Measurements from ENCODE around the gene SRPRB.

SRPRB gene, protein sequence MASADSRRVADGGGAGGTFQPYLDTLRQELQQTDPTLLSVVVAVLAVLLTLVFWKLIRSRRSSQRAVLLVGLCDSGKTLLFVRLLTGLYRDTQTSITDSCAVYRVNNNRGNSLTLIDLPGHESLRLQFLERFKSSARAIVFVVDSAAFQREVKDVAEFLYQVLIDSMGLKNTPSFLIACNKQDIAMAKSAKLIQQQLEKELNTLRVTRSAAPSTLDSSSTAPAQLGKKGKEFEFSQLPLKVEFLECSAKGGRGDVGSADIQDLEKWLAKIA

DNA sequence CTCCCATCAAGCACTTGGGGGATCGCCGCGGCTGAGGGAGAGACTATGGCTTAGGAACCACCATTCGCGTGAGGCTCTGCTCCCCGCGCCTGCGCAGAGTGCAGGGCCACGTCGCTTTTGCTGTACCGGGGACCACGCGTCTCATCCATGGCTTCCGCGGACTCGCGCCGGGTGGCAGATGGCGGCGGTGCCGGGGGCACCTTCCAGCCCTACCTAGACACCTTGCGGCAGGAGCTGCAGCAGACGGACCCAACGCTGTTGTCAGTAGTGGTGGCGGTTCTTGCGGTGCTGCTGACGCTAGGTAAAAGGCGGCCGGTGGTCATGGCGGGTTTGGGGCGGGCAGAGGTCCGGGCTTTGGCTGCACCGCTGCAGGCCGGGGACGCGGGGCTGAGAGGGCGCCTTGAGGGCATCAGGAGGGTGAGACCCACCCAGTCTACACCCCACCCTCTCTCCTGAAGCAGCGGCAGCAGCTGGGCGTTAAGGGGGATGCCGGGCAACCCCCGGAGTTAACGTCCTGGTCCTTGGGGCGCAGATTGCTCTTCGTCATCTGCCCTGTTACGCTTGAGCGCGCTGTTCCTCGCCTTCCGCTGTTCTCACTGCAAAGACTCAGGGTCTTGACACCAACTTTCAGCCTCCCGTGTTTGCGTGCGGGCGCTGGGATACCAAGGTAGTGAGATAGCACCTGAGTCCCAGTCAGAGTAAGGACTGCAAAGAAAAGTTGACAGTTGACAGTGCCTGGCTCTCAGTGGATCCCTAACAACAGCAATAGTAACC lies at the start of gene SRPRB:
Gene SRPRB, plus strand, starts transcription at position 114 of the 774 bp plus-strand sequence. Its CDS starts 34 bp downstream, at position 148.
- DNase-seq (ENCODE audit: low read depth), result peak; percentile 95

DNA sequence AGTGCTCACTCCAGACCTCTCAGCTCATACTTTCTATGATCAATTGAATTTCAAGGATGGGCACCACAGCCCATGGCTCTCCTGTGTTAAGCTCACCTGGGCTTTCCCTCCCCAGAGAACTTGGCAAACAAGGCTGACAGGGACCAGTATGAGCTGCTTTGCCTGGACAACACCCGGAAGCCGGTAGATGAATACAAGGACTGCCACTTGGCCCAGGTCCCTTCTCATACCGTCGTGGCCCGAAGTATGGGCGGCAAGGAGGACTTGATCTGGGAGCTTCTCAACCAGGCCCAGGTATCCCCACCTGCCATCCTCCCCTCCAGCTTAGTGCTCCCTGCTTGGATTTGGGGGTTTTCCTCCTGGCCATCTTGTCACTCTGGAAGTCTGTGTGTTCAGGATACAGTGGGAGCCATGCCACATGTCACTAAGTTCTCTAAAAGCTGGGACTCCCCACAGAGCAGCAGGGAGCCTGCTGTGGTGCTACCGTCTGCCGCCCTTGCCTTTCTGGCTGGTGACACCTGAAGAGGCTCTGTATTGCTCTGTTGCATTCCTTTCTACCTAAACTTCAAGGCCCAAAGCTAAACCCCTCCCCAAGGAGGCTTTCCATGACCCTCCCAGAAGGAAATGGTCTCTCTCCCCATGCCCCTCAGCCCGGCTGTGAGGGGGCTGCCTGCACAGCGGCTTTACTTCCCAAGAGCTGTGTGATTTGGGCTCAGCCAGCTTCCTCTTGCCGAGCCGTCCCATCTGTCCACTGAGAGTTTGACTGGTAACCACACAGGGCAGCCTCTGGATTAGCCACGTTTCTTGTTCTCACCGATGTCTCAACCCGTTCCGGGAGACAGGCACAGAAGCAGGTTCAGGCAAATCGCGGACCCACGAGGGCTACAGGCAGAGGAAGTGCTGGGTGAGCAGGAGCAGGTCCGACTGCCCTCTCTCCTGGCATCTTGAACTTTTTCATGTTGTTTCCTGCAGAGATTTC lies 48.6 kb upstream of the SRPRB start:
- no peak for DNase-seq (ENCODE audit: low read depth)

DNA sequence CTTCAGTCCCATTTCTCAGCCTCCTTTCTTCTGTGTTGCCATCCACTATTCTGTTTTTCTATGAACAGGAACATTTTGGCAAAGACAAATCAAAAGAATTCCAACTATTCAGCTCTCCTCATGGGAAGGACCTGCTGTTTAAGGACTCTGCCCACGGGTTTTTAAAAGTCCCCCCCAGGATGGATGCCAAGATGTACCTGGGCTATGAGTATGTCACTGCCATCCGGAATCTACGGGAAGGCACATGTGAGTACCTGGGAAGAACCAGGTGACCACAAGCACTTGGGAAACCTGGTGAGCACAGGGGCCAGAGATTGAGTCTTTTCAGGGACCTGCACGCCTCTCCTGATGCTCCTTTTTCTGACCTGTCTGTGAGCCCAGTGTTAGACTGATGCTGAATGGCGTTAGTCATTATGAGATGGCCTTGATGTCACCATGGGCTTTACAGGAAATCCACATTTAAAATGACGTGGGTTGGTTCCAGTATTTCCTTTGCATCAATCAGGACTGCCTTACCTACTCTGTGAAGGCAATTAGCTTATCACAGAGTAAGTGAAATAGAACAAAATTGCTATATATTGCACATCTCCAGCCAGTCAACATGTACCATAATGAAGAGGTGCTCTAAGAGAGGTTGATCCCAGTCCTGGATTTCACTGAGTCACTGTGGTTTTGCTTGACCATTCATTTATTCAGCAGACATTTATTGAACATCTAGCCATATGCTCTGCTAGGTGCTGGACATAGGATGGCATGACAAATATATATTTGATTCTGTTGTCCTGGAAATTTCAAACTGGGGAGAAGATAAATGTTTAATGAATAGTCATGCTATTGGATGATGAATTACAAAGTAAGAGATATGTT lies 47.7 kb upstream of the SRPRB start:
- no peak for DNase-seq (ENCODE audit: low read depth)

DNA sequence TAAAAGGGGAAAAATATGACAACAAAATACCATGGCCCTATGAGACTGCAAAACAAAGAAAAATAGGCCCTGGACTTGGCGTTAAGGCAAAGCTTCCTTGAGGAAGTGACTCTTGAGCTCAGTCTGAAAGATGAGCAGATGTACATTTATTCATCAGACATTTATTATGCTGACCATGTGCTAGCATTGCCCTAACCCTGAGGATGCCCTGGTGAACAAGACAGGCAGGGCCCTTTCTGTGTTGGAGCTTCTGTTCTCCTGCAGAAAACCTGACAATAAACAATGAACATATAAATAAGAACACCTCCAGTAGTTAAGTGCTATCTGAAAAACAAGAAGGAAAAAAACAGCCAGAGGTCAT lies 47.1 kb upstream of the SRPRB start:
- DNase-seq (ENCODE audit: low read depth), result no peak

- DNase-seq (ENCODE audit: low read depth), result no peak
Measured at GRCh38 chr3:133758964-133759739, 46.5 kb upstream of the SRPRB start.

GRCh38 chr3:133759740-133760305 lies 45.8 kb upstream of the SRPRB start:
- no peak for DNase-seq (ENCODE audit: low read depth)

DNA sequence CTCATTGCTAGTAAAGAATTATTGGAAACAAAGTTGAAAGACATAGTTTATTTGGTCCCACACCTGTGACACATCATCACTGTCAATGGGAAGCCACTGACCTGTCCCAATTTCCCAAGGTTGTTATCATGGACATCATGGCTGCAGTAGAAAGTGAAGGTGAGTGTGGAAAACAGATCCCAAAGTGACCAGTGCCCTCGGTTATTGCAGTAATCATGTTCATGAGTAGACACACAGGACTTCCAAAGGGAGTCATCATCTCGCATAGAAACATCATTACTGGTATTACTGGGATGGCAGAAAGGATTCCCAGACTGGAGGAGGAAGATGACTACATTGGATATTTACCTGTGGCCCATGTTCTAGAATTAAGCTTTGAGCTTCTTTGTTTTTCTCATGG lies 44.7 kb upstream of the SRPRB start:
- DNase-seq (ENCODE audit: low read depth), result no peak

DNA sequence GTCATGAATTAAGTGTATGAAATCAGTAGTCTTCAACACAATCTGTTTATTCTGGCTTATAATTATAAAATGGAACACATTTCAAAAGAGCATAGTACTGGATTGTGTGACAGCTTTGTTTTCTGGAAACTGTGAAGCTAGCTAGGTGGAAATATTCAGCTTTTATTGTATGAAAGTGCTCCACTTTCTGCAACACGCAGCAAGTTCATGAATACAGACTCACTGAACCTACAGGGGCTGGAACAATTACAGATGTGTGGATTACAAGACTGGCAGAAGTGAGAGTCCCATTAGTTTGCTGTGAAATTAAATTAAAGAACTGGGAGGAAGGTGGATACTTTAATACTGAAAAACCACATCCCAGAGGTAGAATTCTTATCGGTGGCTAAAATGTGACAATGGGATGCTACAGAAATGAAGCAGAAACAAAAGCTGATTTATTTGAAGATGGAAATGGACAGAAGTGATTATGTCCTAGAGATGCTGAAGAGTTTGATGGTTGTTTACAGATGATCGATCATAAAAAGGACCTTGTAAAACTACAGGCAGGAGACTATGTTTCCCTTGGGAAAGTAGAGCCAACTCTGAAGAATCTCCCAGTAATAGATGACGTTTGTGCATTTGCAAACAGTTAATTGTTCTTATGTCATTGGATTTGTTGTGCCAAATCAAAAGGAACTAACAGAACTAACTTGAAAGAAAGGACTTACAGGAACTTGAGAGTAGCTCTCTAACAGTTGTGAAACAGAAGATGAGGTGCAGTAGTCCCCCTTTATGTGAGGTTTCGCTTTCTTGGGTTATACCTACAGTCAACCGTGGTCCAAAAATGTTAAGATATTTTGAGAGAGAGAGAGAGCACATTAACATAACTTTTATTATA lies 43.8 kb upstream of the SRPRB start:
- DNase-seq (ENCODE audit: low read depth), result no peak

- DNase-seq (ENCODE audit: low read depth), result no peak
Measured at GRCh38 chr3:133762539-133762938, 43.1 kb upstream of the SRPRB start.

DNA sequence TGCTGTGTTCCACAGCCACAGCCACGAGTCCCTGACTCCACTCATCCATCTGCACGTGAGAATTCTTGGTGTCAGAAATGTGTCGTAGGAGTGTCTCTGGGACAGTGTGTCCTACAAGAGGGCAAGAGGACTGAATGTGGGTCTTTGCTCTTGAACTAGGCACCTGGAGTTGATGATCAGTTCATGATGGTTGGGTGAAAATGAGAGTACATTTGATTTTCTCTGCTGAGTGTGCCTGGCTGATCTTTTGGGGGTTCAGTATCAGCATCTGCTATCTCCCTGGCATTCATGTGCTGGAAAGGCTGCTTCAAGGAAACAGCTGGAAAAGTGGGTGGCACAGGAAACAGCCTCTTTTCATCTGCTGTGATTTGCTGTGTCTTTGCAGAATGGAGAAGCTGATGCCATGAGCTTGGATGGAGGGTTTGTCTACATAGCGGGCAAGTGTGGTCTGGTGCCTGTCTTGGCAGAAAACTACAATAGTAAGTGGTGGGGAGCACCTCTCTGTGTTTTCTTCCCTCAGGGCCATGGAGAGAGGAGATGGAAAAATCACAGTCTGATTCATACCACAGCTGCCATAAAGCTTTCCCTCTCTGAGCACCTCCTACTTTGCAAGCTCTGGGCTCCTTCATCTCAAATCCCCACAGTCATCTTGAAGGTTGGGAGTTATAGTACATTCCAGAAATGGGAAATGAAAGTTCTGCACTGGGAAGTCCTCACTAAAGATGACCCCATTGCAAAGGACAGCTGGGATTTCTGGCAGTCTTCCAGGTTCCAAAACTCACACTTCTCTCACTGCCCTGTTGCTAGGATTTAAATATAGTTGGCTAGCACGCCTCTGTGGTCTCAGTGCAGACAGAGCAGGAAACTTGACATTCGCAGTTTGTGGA lies 41.6 kb upstream of the SRPRB start:
- DNase-seq (ENCODE audit: low read depth), result no peak

- no peak for DNase-seq (ENCODE audit: low read depth)
Measured at GRCh38 chr3:133765256-133765655, 40.4 kb upstream of the SRPRB start.

DNA sequence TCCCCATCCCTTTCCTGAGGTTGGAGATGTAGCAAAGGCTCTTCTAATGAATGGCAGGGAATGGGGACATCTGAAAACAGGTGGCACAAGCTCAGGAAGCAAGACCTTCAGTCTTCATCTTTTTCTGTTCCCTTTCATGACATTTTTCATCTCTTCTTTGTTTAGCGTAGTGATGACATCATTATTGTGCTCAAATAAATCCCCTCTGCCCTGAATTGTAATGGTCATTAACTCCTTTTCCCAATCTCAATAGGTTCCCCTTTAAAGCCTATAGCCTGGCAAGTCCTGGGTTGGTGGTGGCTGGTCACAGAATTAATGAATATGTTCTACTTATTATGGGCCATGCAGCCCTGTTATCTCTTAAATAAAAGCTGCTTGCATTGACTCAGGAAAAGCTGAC lies 38.0 kb upstream of the SRPRB start:
- no peak for DNase-seq (ENCODE audit: low read depth)

GRCh38 chr3:133769536-133769935 lies 36.1 kb upstream of the SRPRB start:
- no peak for DNase-seq (ENCODE audit: low read depth)

GRCh38 chr3:133773732-133774131 lies 31.9 kb upstream of the SRPRB start:
- no peak for DNase-seq (ENCODE audit: low read depth)

DNA sequence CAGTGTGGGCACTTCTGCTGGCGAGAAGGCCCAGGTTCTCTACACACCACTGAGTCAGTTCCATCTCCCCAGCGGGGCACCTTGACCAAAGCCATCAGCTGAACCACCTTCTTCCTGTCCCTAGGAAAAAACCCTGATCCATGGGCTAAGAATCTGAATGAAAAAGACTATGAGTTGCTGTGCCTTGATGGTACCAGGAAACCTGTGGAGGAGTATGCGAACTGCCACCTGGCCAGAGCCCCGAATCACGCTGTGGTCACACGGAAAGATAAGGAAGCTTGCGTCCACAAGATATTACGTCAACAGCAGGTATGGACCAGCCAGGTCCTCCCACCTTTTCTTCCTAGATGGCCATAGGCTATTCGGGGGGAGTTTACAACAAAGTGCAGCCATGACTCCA lies 30.3 kb upstream of the SRPRB start:
- no peak for DNase-seq (ENCODE audit: low read depth)

- DNase-seq (ENCODE audit: low read depth), result no peak
Measured at GRCh38 chr3:133775835-133776234, 29.8 kb upstream of the SRPRB start.

GRCh38 chr3:133776794-133777438 lies 28.7 kb upstream of the SRPRB start:
- DNase-seq (ENCODE audit: low read depth), result no peak

Data from activated T-cell treated with anti-CD3 and anti-CD28 coated beads for 24 hours (primary cell).